ENCODE results near the gene TBC1D10A. TPM values are rescaled to one million over a fixed set of nuclear protein-coding genes. Genes with fewer than 3 reads are reported as not detected.
A peak's percentile ranks its signal among the peaks of the same experiment; 100 is the strongest.

Gene TBC1D10A
- total RNA-seq, 2 donors from 2014 or later, result 46.1 to 51.2 TPM

GRCh38 chr22:30325065-30325720 lies 1.5 kb downstream of the TBC1D10A start:
- Histone ChIP-seq H3K9me3 (no peaks in the 10 kb centered on the region), H3K27ac (peak overlapping the region; percentile 92 to 94), H3K4me1 (replicated peaks) (peaks cover 18% of the 10 kb centered on the region), H3K36me3 (no peaks in the 10 kb centered on the region), H3K27me3 (replicated peaks; ENCODE audit: insufficient read depth) (no peaks in the 10 kb centered on the region), H3K4me3 (peak overlapping the region; percentile 86 to 98)
- WGBS, result 37% methylated on average over 5 of the region's 5 CpGs
- TF ChIP-seq POLR2A (IDR thresholded peaks at IDR 0.05) (peak; percentile 38), CTCF (IDR thresholded peaks at IDR 0.05) (no peak), POLR2AphosphoS5 (IDR thresholded peaks at IDR 0.05) (peak; percentile 78)
- intact Hi-C loops (cut with DNase I), result no loop called here
- peak; percentile 76 for DNase-seq (ENCODE audit: low spot score)

GRCh38 chr22:30324014-30324730 lies 2.6 kb downstream of the TBC1D10A start:
- intact Hi-C loops (cut with DNase I), result no loop called here
- Histone ChIP-seq H3K27me3 (replicated peaks; ENCODE audit: insufficient read depth) (no peaks in the 10 kb centered on the region), H3K36me3 (no peaks in the 10 kb centered on the region), H3K9me3 (no peaks in the 10 kb centered on the region), H3K4me3 (peak overlapping the region; percentile 86 to 98), H3K4me1 (replicated peaks) (peaks cover 18% of the 10 kb centered on the region), H3K27ac (peak overlapping the region; percentile 92 to 94)
- DNase-seq (ENCODE audit: low spot score), result no peak
- 65% methylated on average over 8 of the region's 8 CpGs for WGBS
- TF ChIP-seq POLR2AphosphoS5 (IDR thresholded peaks at IDR 0.05), result no peak
- no peak for TF ChIP-seq CTCF (IDR thresholded peaks at IDR 0.05)
- TF ChIP-seq POLR2A (IDR thresholded peaks at IDR 0.05), result no peak

GRCh38 chr22:30323246-30323645 lies 3.5 kb downstream of the TBC1D10A start:
- intact Hi-C loops (cut with DNase I), result no loop called here

GRCh38 chr22:30321461-30321860 lies 5.3 kb downstream of the TBC1D10A start:
- no peak for DNase-seq (ENCODE audit: low spot score)
- Histone ChIP-seq H3K27ac (peak overlapping the region in 1 of 2 donors; percentile 30), H3K27me3 (replicated peaks; ENCODE audit: insufficient read depth) (no peaks in the 10 kb centered on the region), H3K4me3 (no peak overlapping the region), H3K4me1 (replicated peaks) (peaks cover 18% of the 10 kb centered on the region), H3K36me3 (no peaks in the 10 kb centered on the region), H3K9me3 (no peaks in the 10 kb centered on the region)
- no peak for TF ChIP-seq POLR2A (IDR thresholded peaks at IDR 0.05)
- no peak for TF ChIP-seq CTCF (IDR thresholded peaks at IDR 0.05)
- TF ChIP-seq POLR2AphosphoS5 (IDR thresholded peaks at IDR 0.05), result no peak
- intact Hi-C loops (cut with DNase I), result no loop called here
- 84% methylated on average over 2 of the region's 2 CpGs for whole genome bisulfite sequencing

More at GRCh38 chr22:30323246-30323645, 3.5 kb downstream of the TBC1D10A start:
- no peak for DNase-seq (ENCODE audit: low spot score)
- H3K4me1 ChIP-seq (replicated peaks), result peaks cover 18% of the 10 kb centered on the region
- WGBS, result 79% methylated on average over 3 of the region's 3 CpGs
- H3K27me3 ChIP-seq (replicated peaks; ENCODE audit: insufficient read depth), result no peaks in the 10 kb centered on the region
- H3K27ac ChIP-seq, result no peak overlapping the region
- TF ChIP-seq CTCF (IDR thresholded peaks at IDR 0.05), result no peak
- no peak for TF ChIP-seq POLR2AphosphoS5 (IDR thresholded peaks at IDR 0.05)
- TF ChIP-seq POLR2A (IDR thresholded peaks at IDR 0.05), result no peak
- no peak overlapping the region for H3K4me3 ChIP-seq
- no peaks in the 10 kb centered on the region for H3K9me3 ChIP-seq
- H3K36me3 ChIP-seq, result no peaks in the 10 kb centered on the region

All from prostate gland (tissue), 2 donors.